SK-N-SH treated with all-trans-retinoic acid at 6 μM for 48 hours (cell line): ENCODE measurements around the gene LRRC41.

Source experiments
- ATAC-seq: fragments of 200-7000 bp; cut with Tn5 transposase; 3 replicates; pipeline ENCODE4 v1.9.1; 2020; ENCODE audit warnings: mild to moderate bottlenecking, moderate library complexity
- ARNTL ChIP-seq: fragments of 450-650 bp; formaldehyde crosslinking; IDR thresholded peaks from 2 replicates; pipeline ENCODE4 v1.5.0; 2020; ENCODE audit warnings: low read depth, mild to moderate bottlenecking, moderate library complexity, borderline replicate concordance
- BACH2 ChIP-seq: fragments of 250-450 bp; sonication (Bioruptor Pico); IDR thresholded peaks from 2 replicates; pipeline ENCODE4 v1.9.0; 2021; ENCODE audit warnings: mild to moderate bottlenecking, borderline replicate concordance
- CSDC2 ChIP-seq: fragments of 250-450 bp; sonication (Bioruptor Pico); IDR thresholded peaks from 2 replicates; pipeline ENCODE4 v1.5.0; 2020; ENCODE audit warnings: mild to moderate bottlenecking, moderate library complexity
- ESRRG ChIP-seq: fragments of 250-450 bp; sonication (Bioruptor Pico); IDR thresholded peaks from 2 replicates; pipeline ENCODE4 v1.6.1; 2021; ENCODE audit warnings: mild to moderate bottlenecking
- GLIS3 ChIP-seq: fragments of 250-450 bp; sonication (Bioruptor Pico); IDR thresholded peaks from 2 replicates; pipeline ENCODE4 v1.5.0; 2020; ENCODE audit warnings: mild to moderate bottlenecking, moderate library complexity
- ISL1 ChIP-seq: fragments of 250-450 bp; sonication (Bioruptor Pico); IDR thresholded peaks from 2 replicates; pipeline ENCODE4 v2.1.2; 2022; ENCODE audit warnings: mild to moderate bottlenecking, moderate library complexity
- OSR1 ChIP-seq: fragments of 250-450 bp; sonication (Bioruptor Pico); IDR thresholded peaks from 2 replicates; pipeline ENCODE4 v1.8.0; 2022; ENCODE audit warnings: moderate library complexity, mild to moderate bottlenecking, inconsistent platforms
- PPARA ChIP-seq: fragments of 250-450 bp; sonication (Bioruptor Pico); IDR thresholded peaks from 2 replicates; pipeline ENCODE4 v1.5.0; 2020; ENCODE audit warnings: mild to moderate bottlenecking, borderline replicate concordance
- RARB ChIP-seq: fragments of 250-450 bp; sonication (Bioruptor Pico); IDR thresholded peaks from 2 replicates; pipeline ENCODE4 v1.8.0; 2021; ENCODE audit warnings: mild to moderate bottlenecking, moderate library complexity
- SNAI2 ChIP-seq: fragments of 250-450 bp; sonication (Bioruptor Pico); IDR thresholded peaks from 2 replicates; pipeline ENCODE4 v1.5.0; 2020; ENCODE audit warnings: mild to moderate bottlenecking, moderate library complexity
- TCF4 ChIP-seq: fragments of 250-450 bp; sonication (Bioruptor Pico); IDR thresholded peaks from 2 replicates; pipeline ENCODE4 v1.8.0; 2021; ENCODE audit warnings: mild to moderate bottlenecking, moderate library complexity, borderline replicate concordance
- TOX ChIP-seq: fragments of 250-450 bp; sonication (Bioruptor Pico); IDR thresholded peaks from 2 replicates; pipeline ENCODE4 v1.8.0; 2021; ENCODE audit warnings: mild to moderate bottlenecking, moderate library complexity, borderline replicate concordance
- ZC3H10 ChIP-seq: fragments of 250-450 bp; sonication (Bioruptor Pico); IDR thresholded peaks from 2 replicates; pipeline ENCODE4 v1.5.1; 2021; ENCODE audit warnings: mild to moderate bottlenecking, moderate library complexity
- ZFP3 ChIP-seq: fragments of 250-450 bp; sonication (Bioruptor Pico); IDR thresholded peaks from 2 replicates; pipeline ENCODE4 v1.5.0; 2020; ENCODE audit warnings: mild to moderate bottlenecking, moderate library complexity
- ZFP30 ChIP-seq: fragments of 450-650 bp; formaldehyde crosslinking; IDR thresholded peaks from 2 replicates; pipeline ENCODE4 v1.5.0; 2022; ENCODE audit warnings: mild to moderate bottlenecking, moderate library complexity
- ZNF565 ChIP-seq: fragments of 450-650 bp; formaldehyde crosslinking; conservative IDR thresholded peaks from 2 replicates; pipeline ENCODE4 v1.5.0; 2020; ENCODE audit warnings: low read depth, mild to moderate bottlenecking, moderate library complexity
- ZNF70 ChIP-seq: fragments of 450-650 bp; formaldehyde crosslinking; IDR thresholded peaks from 2 replicates; pipeline ENCODE4 v1.5.0; 2020; ENCODE audit warnings: mild to moderate bottlenecking, moderate library complexity
- ZNF8 ChIP-seq: fragments of 450-650 bp; formaldehyde crosslinking; IDR thresholded peaks from 2 replicates; pipeline ENCODE4 v1.5.0; 2020; ENCODE audit warnings: mild to moderate bottlenecking, moderate library complexity
- TF ChIP-seq, protein P1 (sequence below): fragments of 250-450 bp; sonication (Bioruptor Pico); IDR thresholded peaks from 2 replicates; pipeline ENCODE4 v1.8.0; 2021; ENCODE audit warnings: low read depth, mild to moderate bottlenecking, moderate library complexity, borderline replicate concordance
- TF ChIP-seq, protein P2 (sequence below): fragments of 250-450 bp; sonication (Bioruptor Pico); IDR thresholded peaks from 2 replicates; pipeline ENCODE4 v1.5.1; 2020; ENCODE audit warnings: low read depth, mild to moderate bottlenecking, moderate library complexity
- TF ChIP-seq, protein P3 (sequence below): fragments of 250-450 bp; sonication (Bioruptor Pico); IDR thresholded peaks from 2 replicates; pipeline ENCODE4 v1.8.0; 2020; ENCODE audit warnings: mild to moderate bottlenecking, moderate library complexity, borderline replicate concordance
- TF ChIP-seq, protein P4 (sequence below): fragments of 250-450 bp; sonication (Bioruptor Pico); IDR thresholded peaks from 2 replicates; pipeline ENCODE4 v1.5.0; 2020; ENCODE audit warnings: mild to moderate bottlenecking, moderate library complexity
- TF ChIP-seq, protein P5 (sequence below): fragments of 250-450 bp; sonication (Bioruptor Pico); IDR thresholded peaks from 2 replicates; pipeline ENCODE4 v1.5.1; 2021; ENCODE audit warnings: mild to moderate bottlenecking, moderate library complexity

Gene LRRC41

DNA sequence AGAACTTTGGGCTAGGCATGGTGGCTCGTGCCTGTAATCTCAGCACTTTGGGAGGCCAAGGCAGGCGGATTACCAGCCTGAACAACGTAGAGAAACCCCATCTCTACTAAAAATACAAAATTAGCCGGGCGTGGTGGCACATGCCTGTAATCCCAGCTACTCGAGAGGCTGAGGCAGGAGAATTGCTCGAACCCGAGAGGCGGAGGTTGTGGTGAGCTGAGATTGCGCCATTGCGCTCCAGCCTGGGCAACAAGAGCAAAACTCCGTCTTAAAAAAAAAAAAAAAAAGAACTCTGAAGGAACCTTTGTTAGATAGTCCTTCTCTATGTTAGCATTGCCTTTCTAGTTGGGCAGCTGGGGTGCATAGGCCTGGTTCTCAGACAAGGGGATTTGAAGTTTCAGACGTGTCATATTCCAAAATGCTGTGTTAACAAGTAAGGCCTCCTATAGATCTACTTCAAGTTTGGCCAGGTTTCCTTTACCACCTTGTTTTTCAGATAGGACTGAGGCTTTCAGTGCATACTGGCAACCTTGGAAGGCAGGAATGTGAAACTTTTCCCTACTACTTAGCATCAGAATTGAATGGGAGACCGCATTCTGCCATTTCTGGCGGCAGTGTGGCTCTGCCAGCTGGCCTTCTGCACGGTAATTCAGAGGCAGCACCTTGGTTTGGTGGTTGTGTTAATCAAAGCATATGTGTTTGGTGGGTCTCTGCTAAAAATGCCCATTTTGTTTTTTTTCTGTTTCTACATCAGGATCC lies 6.2 kb upstream of the LRRC41 start:
- ATAC-seq: no peak
- no peak for TF ChIP-seq TCF4 (CRISPR knock-in tag)
- no peak for TF ChIP-seq ISL1 (CRISPR knock-in tag)
- TF ChIP-seq, protein P1, sequence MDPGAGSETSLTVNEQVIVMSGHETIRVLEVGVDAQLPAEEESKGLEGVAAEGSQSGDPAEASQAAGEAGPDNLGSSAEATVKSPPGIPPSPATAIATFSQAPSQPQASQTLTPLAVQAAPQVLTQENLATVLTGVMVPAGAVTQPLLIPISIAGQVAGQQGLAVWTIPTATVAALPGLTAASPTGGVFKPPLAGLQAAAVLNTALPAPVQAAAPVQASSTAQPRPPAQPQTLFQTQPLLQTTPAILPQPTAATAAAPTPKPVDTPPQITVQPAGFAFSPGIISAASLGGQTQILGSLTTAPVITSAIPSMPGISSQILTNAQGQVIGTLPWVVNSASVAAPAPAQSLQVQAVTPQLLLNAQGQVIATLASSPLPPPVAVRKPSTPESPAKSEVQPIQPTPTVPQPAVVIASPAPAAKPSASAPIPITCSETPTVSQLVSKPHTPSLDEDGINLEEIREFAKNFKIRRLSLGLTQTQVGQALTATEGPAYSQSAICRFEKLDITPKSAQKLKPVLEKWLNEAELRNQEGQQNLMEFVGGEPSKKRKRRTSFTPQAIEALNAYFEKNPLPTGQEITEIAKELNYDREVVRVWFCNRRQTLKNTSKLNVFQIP: no peak
- TF ChIP-seq GLIS3 (CRISPR knock-in tag): no peak
- TF ChIP-seq SNAI2 (CRISPR knock-in tag): no peak
- TF ChIP-seq ZNF565: no peak
- no peak for TF ChIP-seq ZNF70
- no peak for TF ChIP-seq ZFP30 (CRISPR knock-in tag)
- TF ChIP-seq OSR1: no peak
- TF ChIP-seq TOX: no peak
- TF ChIP-seq ZC3H10 (CRISPR knock-in tag): no peak
- TF ChIP-seq, protein P2, sequence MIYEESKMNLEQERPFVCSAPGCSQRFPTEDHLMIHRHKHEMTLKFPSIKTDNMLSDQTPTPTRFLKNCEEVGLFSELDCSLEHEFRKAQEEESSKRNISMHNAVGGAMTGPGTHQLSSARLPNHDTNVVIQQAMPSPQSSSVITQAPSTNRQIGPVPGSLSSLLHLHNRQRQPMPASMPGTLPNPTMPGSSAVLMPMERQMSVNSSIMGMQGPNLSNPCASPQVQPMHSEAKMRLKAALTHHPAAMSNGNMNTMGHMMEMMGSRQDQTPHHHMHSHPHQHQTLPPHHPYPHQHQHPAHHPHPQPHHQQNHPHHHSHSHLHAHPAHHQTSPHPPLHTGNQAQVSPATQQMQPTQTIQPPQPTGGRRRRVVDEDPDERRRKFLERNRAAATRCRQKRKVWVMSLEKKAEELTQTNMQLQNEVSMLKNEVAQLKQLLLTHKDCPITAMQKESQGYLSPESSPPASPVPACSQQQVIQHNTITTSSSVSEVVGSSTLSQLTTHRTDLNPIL (CRISPR knock-in tag): no peak
- no peak for TF ChIP-seq BACH2 (CRISPR knock-in tag)
- TF ChIP-seq CSDC2 (CRISPR knock-in tag): no peak
- TF ChIP-seq RARB: no peak
- no peak for TF ChIP-seq ARNTL (CRISPR knock-in tag)
- TF ChIP-seq ZFP3 (CRISPR knock-in tag): no peak
- TF ChIP-seq, protein P3, sequence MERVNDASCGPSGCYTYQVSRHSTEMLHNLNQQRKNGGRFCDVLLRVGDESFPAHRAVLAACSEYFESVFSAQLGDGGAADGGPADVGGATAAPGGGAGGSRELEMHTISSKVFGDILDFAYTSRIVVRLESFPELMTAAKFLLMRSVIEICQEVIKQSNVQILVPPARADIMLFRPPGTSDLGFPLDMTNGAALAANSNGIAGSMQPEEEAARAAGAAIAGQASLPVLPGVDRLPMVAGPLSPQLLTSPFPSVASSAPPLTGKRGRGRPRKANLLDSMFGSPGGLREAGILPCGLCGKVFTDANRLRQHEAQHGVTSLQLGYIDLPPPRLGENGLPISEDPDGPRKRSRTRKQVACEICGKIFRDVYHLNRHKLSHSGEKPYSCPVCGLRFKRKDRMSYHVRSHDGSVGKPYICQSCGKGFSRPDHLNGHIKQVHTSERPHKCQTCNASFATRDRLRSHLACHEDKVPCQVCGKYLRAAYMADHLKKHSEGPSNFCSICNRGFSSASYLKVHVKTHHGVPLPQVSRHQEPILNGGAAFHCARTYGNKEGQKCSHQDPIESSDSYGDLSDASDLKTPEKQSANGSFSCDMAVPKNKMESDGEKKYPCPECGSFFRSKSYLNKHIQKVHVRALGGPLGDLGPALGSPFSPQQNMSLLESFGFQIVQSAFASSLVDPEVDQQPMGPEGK (CRISPR knock-in tag): no peak

DNA sequence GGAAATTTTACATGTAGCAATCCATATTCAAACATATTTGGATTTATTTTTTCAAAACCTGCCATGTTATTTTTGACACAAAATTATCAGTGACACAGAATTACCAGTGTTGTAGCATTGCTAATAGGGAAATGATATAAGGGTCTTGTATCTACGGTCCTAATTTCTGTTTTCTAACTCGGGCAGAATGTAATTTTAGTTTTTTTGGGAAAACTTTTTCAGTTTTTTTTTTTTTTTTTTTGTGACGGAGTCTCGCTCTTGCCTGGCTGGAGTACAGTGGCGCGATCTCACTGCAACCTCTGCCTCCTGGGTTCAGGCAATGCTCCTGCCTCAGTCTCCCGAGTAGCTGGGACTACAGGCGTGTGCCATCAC lies 2.7 kb upstream of the LRRC41 start:
- no peak for TF ChIP-seq ESRRG (CRISPR knock-in tag)
- TF ChIP-seq ZFP3 (CRISPR knock-in tag): no peak
- TF ChIP-seq, protein P1: no peak
- no peak for TF ChIP-seq TOX
- no peak for ATAC-seq

DNA sequence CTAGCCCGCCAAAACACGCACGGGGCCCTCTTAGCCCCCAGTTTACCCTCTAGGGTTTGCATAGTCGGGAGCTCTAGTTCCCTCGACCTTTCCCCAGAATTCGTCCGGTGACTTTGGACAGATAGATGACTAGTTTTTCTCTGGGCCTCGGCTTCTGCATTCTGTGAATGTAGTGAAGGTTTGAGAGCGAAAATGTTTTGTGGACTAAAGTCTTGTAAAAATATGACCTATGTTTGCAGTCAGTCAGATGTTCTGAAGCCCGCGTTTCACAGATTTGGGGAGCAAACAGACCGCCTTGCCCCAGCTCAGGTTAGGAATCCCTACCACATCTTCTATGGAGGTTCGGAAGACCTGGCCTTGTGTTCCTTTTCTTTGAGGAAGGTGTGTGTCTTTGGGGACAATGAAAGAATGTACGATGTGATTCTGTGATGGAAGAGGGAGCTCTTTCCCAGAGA lies 483 bp upstream of the LRRC41 start:
- TF ChIP-seq ISL1 (CRISPR knock-in tag) (no peak), ZNF70 (no peak), TOX (no peak), OSR1 (no peak), SNAI2 (CRISPR knock-in tag) (no peak), ZFP30 (CRISPR knock-in tag) (no peak), BACH2 (CRISPR knock-in tag) (no peak), TCF4 (CRISPR knock-in tag) (no peak), ZNF8 (CRISPR knock-in tag) (no peak), RARB (no peak), PPARA (CRISPR knock-in tag) (no peak), GLIS3 (CRISPR knock-in tag) (no peak)
- TF ChIP-seq, protein P3 (CRISPR knock-in tag): no peak
- TF ChIP-seq, protein P4, sequence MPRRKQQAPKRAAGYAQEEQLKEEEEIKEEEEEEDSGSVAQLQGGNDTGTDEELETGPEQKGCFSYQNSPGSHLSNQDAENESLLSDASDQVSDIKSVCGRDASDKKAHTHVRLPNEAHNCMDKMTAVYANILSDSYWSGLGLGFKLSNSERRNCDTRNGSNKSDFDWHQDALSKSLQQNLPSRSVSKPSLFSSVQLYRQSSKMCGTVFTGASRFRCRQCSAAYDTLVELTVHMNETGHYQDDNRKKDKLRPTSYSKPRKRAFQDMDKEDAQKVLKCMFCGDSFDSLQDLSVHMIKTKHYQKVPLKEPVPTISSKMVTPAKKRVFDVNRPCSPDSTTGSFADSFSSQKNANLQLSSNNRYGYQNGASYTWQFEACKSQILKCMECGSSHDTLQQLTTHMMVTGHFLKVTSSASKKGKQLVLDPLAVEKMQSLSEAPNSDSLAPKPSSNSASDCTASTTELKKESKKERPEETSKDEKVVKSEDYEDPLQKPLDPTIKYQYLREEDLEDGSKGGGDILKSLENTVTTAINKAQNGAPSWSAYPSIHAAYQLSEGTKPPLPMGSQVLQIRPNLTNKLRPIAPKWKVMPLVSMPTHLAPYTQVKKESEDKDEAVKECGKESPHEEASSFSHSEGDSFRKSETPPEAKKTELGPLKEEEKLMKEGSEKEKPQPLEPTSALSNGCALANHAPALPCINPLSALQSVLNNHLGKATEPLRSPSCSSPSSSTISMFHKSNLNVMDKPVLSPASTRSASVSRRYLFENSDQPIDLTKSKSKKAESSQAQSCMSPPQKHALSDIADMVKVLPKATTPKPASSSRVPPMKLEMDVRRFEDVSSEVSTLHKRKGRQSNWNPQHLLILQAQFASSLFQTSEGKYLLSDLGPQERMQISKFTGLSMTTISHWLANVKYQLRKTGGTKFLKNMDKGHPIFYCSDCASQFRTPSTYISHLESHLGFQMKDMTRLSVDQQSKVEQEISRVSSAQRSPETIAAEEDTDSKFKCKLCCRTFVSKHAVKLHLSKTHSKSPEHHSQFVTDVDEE: no peak
- TF ChIP-seq, protein P2 (CRISPR knock-in tag): no peak
- TF ChIP-seq, protein P5, sequence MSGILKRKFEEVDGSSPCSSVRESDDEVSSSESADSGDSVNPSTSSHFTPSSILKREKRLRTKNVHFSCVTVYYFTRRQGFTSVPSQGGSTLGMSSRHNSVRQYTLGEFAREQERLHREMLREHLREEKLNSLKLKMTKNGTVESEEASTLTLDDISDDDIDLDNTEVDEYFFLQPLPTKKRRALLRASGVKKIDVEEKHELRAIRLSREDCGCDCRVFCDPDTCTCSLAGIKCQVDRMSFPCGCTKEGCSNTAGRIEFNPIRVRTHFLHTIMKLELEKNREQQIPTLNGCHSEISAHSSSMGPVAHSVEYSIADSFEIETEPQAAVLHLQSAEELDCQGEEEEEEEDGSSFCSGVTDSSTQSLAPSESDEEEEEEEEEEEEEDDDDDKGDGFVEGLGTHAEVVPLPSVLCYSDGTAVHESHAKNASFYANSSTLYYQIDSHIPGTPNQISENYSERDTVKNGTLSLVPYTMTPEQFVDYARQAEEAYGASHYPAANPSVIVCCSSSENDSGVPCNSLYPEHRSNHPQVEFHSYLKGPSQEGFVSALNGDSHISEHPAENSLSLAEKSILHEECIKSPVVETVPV: no peak
- ATAC-seq: no peak
